Smooth muscle cell (in vitro differentiated cells): ENCODE measurements around the gene SPINK1. TPM values are rescaled to one million over a fixed set of nuclear protein-coding genes. Genes with fewer than 3 reads are reported as not detected.
"Not testable (repeated sequence)": the region's sequence is repeated elsewhere in the genome, so short reads cannot be mapped to it uniquely, and the experiment has no call there.

Experiments
- DNase-seq: peaks from one replicate; lab custom pipeline; 2025; ENCODE audit not compliant: unreplicated experiment; lab: John Stamatoyannopoulos, UW
- H2AFZ ChIP-seq: fragments of 200-600 bp; sonication (generic); 2 replicates; pipeline ENCODE4 v1.6.0; 2016; ENCODE audit warnings: antibody characterized with exemption, low read depth, mild to moderate bottlenecking
- H3F3A ChIP-seq: fragments of 200-600 bp; sonication (generic); 2 replicates; pipeline ENCODE4 v1.6.0; 2017; ENCODE audit warnings: antibody characterized with exemption, low read depth
- H3K27ac ChIP-seq: fragments of 200-600 bp; sonication (generic); 2 replicates; pipeline ENCODE4 v1.5.1; 2016; ENCODE audit warnings: low read depth, mild to moderate bottlenecking
- H3K27me3 ChIP-seq: fragments of 200-600 bp; sonication (generic); 2 replicates; pipeline ENCODE4 v1.6.1; 2016; ENCODE audit warnings: low read depth, mild to moderate bottlenecking
- H3K36me3 ChIP-seq: fragments of 200-600 bp; sonication (generic); 2 replicates; pipeline ENCODE4 v1.5.1; 2016; ENCODE audit warnings: low read depth
- H3K4me1 ChIP-seq: fragments of 200-600 bp; sonication (generic); 2 replicates; pipeline ENCODE4 v1.5.1; 2016; ENCODE audit warnings: low read depth
- H3K4me2 ChIP-seq: fragments of 200-600 bp; sonication (generic); 2 replicates; pipeline ENCODE4 v1.6.0; 2016; ENCODE audit warnings: mild to moderate bottlenecking
- H3K4me3 ChIP-seq: fragments of 200-600 bp; sonication (generic); 2 replicates; pipeline ENCODE4 v1.5.1; 2016; ENCODE audit warnings: mild to moderate bottlenecking
- H3K79me2 ChIP-seq: fragments of 200-600 bp; sonication (generic); 2 replicates; pipeline ENCODE4 v1.6.0; 2016; ENCODE audit warnings: low read depth, mild to moderate bottlenecking
- H3K9ac ChIP-seq: fragments of 200-600 bp; sonication (generic); 2 replicates; pipeline ENCODE4 v1.6.0; 2016; ENCODE audit warnings: low read depth
- H3K9me3 ChIP-seq: fragments of 200-600 bp; sonication (generic); replicated peaks from 2 replicates; pipeline ENCODE4 v1.5.1; 2016; ENCODE audit warnings: low read depth
- H4K20me1 ChIP-seq: fragments of 200-600 bp; sonication (generic); 2 replicates; pipeline ENCODE4 v1.6.0; 2016; ENCODE audit warnings: low read depth
- CTCF ChIP-seq: fragments of 200-600 bp; sonication (generic); IDR thresholded peaks from 2 replicates; pipeline ENCODE4 v1.5.1; 2017; ENCODE audit warnings: borderline replicate concordance, mild to moderate bottlenecking, antibody characterized with exemption; ENCODE audit not compliant: insufficient read depth, poor library complexity, severe bottlenecking
- WGBS: methylation state at CpG from one replicate; pipeline ENCODE4 v1.1.7; 2016; ENCODE audit warnings: low lambda C conversion rate; 5-methylcytosine and 5-hydroxymethylcytosine counted together
- polyA plus RNA-seq: library from polyadenylated mRNA; unstranded; fragments of >200 nt; fragmentation: Nextera tagmentation; extraction: Ambion mirVana; gene quantifications from 2 replicates; pipeline ENCODE4 v1.2.1, GENCODE V29; 2016
- total RNA-seq: library from RNA; depleted of rRNA; stranded (reverse); fragments of >200 nt; gene quantifications from 2 replicates; pipeline ENCODE4 v1.2.3, GENCODE V29; 2014

SPINK1 gene
- total and polyA plus RNA-seq, 2 experiments from 2014 or later = 0.69 TPM; not detected in 1

DNA sequence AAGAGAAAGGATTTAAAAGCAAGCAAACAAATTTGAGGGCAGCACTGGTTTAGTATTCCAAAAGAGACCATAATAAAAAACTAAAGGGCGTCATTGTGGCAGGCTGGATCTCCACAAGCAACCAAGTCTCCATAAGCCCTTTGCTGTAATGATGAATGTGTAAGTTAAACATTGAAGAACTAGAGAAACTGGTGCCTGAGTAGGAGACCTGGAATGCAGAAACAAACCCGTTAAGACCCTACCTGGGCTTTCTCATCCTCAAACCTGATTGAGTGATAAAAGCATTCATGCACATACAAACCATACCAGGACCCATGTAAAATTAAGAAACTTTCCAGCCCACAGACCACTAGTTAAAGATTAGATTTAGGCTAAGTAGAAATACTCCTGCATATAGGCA, 45.2 kb upstream of the SPINK1 start:
- peaks cover 100% of the 10 kb centered on the region for H3K27me3 ChIP-seq
- no peaks in the 10 kb centered on the region for H3K36me3 ChIP-seq
- H3F3A ChIP-seq = no peaks in the 10 kb centered on the region
- H2AFZ ChIP-seq = no peak overlapping the region
- H3K79me2 ChIP-seq = no peaks in the 10 kb centered on the region
- no peak overlapping the region for H3K9ac ChIP-seq
- 59% methylated on average over 2 of the region's 2 CpGs for WGBS
- H3K4me1 ChIP-seq = peaks cover 6% of the 10 kb centered on the region
- no peaks in the 10 kb centered on the region for H4K20me1 ChIP-seq
- H3K27ac ChIP-seq = no peak overlapping the region
- TF ChIP-seq CTCF = no peak
- H3K4me3 ChIP-seq = no peak overlapping the region
- no peak for DNase-seq
- no peak overlapping the region for H3K4me2 ChIP-seq
- no peaks in the 10 kb centered on the region for H3K9me3 ChIP-seq

DNA sequence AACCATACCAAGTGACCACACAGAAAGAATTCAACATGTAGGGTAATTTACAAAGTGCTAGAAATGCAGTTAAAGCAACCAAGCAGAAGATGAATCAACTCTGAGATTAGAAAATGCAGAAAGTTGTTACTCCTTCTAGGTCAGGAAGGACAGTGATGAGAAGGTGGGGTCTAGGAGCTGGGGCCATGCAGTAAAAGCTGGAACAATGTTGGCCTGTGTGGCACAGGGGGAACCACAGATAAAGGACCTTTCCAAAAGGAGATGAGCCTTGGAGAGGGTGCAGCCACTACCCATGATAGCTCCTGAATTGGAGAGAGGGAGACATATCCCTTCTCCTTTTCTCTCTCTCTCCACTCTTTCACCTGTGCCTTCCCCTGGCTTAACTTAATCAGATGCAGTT, 44.7 kb upstream of the SPINK1 start:
- H3F3A ChIP-seq = no peaks in the 10 kb centered on the region
- no peak overlapping the region for H2AFZ ChIP-seq
- no peak for DNase-seq
- peaks cover 6% of the 10 kb centered on the region for H3K4me1 ChIP-seq
- no peaks in the 10 kb centered on the region for H4K20me1 ChIP-seq
- H3K27ac ChIP-seq = no peak overlapping the region
- H3K4me2 ChIP-seq = no peak overlapping the region
- H3K79me2 ChIP-seq = no peaks in the 10 kb centered on the region
- no peaks in the 10 kb centered on the region for H3K9me3 ChIP-seq
- H3K4me3 ChIP-seq = no peak overlapping the region
- no peak overlapping the region for H3K9ac ChIP-seq
- no peak for TF ChIP-seq CTCF
- peaks cover 99% of the 10 kb centered on the region for H3K27me3 ChIP-seq
- no peaks in the 10 kb centered on the region for H3K36me3 ChIP-seq

DNA sequence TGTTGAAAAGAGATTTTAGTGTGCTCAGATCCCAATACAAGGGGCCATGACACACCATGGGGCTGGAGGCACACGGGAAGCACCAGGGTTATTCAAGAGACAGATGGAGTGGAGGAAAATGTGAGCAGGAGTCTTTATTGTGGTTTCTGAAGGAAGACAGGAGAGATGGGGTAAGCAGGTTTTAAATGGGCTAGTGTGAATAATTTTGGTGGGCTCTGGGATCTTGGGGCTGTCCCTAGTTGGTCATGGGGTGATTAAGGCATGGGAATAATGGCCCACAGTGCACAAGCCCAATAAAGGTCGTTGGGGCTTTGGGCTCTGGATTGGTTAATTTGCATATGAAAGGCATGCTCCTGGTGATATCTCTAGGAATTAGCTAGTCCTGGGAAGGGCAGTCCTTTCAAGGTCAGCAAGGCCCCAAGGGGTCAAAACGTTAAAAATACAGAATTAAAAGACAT, 43.5 kb upstream of the SPINK1 start:
- peaks cover 91% of the 10 kb centered on the region for H3K27me3 ChIP-seq
- TF ChIP-seq CTCF = no peak
- H2AFZ ChIP-seq = no peak overlapping the region
- no peaks in the 10 kb centered on the region for H4K20me1 ChIP-seq
- no peaks in the 10 kb centered on the region for H3K79me2 ChIP-seq
- H3K9me3 ChIP-seq = no peaks in the 10 kb centered on the region
- H3K27ac ChIP-seq = peak overlapping the region; percentile 34
- no peaks in the 10 kb centered on the region for H3K36me3 ChIP-seq
- H3K4me3 ChIP-seq = no peak overlapping the region
- H3K9ac ChIP-seq = no peak overlapping the region
- peaks cover 6% of the 10 kb centered on the region for H3K4me1 ChIP-seq
- WGBS = 8% methylated on average over 3 of the region's 3 CpGs
- no peak overlapping the region for H3K4me2 ChIP-seq
- H3F3A ChIP-seq = no peaks in the 10 kb centered on the region
- DNase-seq = no peak

DNA sequence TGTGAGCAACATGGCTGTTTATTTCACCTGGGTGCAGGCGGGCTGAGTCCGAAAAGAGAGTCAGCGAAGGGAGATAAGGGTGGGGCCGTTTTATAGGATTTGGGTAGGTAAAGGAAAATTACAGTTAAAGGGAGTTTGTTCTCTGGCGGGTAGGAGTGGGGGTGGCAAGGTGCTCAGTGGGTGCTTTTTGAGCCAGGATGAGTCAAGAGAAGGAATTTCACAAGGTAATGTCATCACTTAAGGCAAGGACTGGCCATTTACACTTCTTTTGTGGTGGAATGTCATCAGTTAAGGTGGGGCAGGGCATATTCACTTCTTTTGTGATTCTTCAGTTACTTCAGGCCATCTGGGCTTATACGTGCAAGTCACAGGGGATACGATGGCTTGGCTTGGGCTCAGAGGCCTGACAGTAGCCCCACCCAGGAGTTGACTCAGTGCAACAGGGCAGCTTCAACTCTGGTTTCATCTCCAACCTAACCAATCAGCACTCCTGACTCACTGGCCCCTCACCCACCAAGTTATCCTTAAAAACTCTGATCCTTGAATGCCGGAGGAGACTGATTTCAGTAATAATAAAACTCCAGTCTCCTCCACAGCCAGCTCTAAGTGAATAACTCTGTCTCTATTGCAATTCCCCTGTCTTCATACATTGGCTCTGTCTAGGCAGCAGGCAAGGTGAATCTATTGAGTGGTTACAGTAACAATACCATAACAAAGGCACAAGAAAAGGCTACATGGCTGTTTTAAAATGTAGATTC, 42.8 kb upstream of the SPINK1 start:
- not testable (repeated sequence) for H3K79me2 ChIP-seq, H3K4me3 ChIP-seq, H3K4me1 ChIP-seq, H2AFZ ChIP-seq, H3F3A ChIP-seq, DNase-seq, H3K36me3 ChIP-seq, H3K4me2 ChIP-seq, H3K9ac ChIP-seq, H3K9me3 ChIP-seq, H4K20me1 ChIP-seq
- H3K27me3 ChIP-seq = peaks cover 91% of the 10 kb centered on the region
- peak overlapping the region; percentile 34 for H3K27ac ChIP-seq
- 9% methylated on average over 8 of the region's 8 CpGs for WGBS

- H2AFZ ChIP-seq, H4K20me1 ChIP-seq, H3F3A ChIP-seq, H3K9me3 ChIP-seq, H3K79me2 ChIP-seq, H3K9ac ChIP-seq, H3K27ac ChIP-seq, DNase-seq, H3K36me3 ChIP-seq: not testable (repeated sequence)
- peaks cover 13% of the 10 kb centered on the region for H3K4me1 ChIP-seq
- H3K27me3 ChIP-seq = peaks cover 90% of the 10 kb centered on the region
- H3K4me3 ChIP-seq = peak overlapping the region; percentile 8
- WGBS = 4% methylated on average over 16 of the region's 16 CpGs
- H3K4me2 ChIP-seq = peak overlapping the region; percentile 6
Observed at GRCh38 chr5:147872744-147873435, 41.4 kb upstream of the SPINK1 start.

DNA sequence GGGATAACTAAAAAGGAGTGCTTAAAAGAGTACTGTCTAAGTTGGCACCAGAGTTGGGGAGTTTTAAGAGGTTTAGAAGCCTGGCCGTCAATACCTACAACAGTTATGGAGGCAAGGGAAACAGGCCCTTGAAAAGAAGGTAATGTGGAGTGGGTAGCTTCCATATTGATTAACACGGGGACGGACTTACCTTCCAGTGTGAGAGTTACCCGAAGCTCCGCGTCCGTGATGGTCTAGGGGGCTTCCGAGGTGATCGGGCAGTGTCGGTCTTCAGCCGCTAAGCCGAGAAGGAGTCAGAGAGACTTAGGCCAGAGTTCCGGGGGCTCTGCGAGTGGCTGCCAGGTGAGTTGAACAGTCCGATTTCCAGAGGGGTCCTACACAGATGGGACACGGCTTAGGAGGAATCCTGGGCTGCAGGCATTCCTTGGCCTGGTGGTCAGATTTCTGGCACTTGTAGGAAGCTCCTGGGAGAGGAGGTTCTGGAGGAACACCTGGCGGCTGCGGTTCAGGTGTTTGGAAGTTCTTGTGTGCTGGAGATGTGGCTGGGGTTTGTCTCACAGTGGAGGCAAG, 40.6 kb upstream of the SPINK1 start:
- not testable (repeated sequence) for H3K9me3 ChIP-seq, H3F3A ChIP-seq, H3K4me2 ChIP-seq, H3K79me2 ChIP-seq, DNase-seq, H3K36me3 ChIP-seq, H4K20me1 ChIP-seq, H3K4me3 ChIP-seq, H2AFZ ChIP-seq, H3K9ac ChIP-seq, H3K27ac ChIP-seq
- Histone ChIP-seq H3K4me1 (peaks cover 13% of the 10 kb centered on the region), H3K27me3 (peaks cover 88% of the 10 kb centered on the region)
- WGBS = 16% methylated on average over 18 of the region's 18 CpGs
